Measurements from ENCODE around the gene PRSS2. TPM values are rescaled to one million over a fixed set of nuclear protein-coding genes. Genes with fewer than 3 reads are reported as not detected.
"Not testable (repeated sequence)": the region's sequence is repeated elsewhere in the genome, so short reads cannot be mapped to it uniquely, and the experiment has no call there.

Gene PRSS2
- total RNA-seq, 4 donors from 2014 or later = not detected

DNA sequence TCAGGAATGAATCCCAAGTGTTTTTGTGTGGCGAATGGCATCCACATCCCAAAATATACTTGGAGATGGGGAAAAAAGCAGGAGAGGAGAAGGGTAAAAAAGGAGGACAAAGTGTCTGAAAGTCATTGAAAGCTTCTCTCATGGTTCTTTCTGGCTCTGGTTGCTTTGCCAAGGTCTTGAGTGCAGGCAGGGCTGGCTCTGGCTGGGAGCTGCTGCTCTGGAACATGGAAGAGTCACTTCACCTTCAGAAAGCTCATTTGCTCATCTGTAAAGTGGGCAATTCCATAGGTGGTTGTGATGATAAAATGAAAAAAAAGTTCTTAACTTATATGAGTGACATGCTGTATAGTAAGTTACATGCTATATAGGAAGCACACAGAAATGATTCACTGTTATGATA is 2.9 kb upstream of the PRSS2 start:
- WGBS, 2 donors (ENCODE audit: low coverage in 1 of 2) = 67 to 100% methylated on average over 1 of the region's 1 CpG

GRCh38 chr7:142768885-142769284 is 1.9 kb upstream of the PRSS2 start:
- H3K4me3 ChIP-seq, H3K27ac ChIP-seq, ATAC-seq, H3K9me3 ChIP-seq, H3K4me1 ChIP-seq, H3K36me3 ChIP-seq: not testable (repeated sequence)
- WGBS, 2 donors (ENCODE audit: low coverage in 1 of 2) = 62 to 74% methylated on average over 3 of the region's 3 CpGs
- peaks cover 23% of the 10 kb centered on the region for H3K27me3 ChIP-seq

More for the DNA sequence above, 2.9 kb upstream of the PRSS2 start:
- no peak for TF ChIP-seq POLR2A (IDR thresholded peaks at IDR 0.05)
- TF ChIP-seq POLR2AphosphoS5 (IDR thresholded peaks at IDR 0.05) = no peak
- H3K36me3 ChIP-seq = no peaks in the 10 kb centered on the region
- H3K27me3 ChIP-seq = peaks cover 23% of the 10 kb centered on the region
- H3K4me1 ChIP-seq = no peaks in the 10 kb centered on the region
- H3K9me3 ChIP-seq = no peaks in the 10 kb centered on the region
- no peak for ATAC-seq
- H3K27ac ChIP-seq = no peak overlapping the region
- no peak overlapping the region for H3K4me3 ChIP-seq

- WGBS, 2 donors (ENCODE audit: low coverage in 1 of 2) = 47 to 67% methylated on average over 3 to 4 of the region's 5 CpGs
- no peaks in the 10 kb centered on the region for H3K4me1 ChIP-seq
- no peak for ATAC-seq
These were observed 568 bp downstream of the PRSS2 start for GRCh38 chr7:142771353-142771723.

GRCh38 chr7:142772051-142772450 is 1.3 kb downstream of the PRSS2 start:
- peaks cover 23% of the 10 kb centered on the region for H3K27me3 ChIP-seq
- H3K36me3 ChIP-seq = no peaks in the 10 kb centered on the region
- H3K4me3 ChIP-seq = no peak overlapping the region
- no peak for TF ChIP-seq EP300 (IDR thresholded peaks at IDR 0.05)
- TF ChIP-seq POLR2A (IDR thresholded peaks at IDR 0.05) = no peak
- TF ChIP-seq, protein P1, sequence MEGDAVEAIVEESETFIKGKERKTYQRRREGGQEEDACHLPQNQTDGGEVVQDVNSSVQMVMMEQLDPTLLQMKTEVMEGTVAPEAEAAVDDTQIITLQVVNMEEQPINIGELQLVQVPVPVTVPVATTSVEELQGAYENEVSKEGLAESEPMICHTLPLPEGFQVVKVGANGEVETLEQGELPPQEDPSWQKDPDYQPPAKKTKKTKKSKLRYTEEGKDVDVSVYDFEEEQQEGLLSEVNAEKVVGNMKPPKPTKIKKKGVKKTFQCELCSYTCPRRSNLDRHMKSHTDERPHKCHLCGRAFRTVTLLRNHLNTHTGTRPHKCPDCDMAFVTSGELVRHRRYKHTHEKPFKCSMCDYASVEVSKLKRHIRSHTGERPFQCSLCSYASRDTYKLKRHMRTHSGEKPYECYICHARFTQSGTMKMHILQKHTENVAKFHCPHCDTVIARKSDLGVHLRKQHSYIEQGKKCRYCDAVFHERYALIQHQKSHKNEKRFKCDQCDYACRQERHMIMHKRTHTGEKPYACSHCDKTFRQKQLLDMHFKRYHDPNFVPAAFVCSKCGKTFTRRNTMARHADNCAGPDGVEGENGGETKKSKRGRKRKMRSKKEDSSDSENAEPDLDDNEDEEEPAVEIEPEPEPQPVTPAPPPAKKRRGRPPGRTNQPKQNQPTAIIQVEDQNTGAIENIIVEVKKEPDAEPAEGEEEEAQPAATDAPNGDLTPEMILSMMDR (IDR thresholded peaks at IDR 0.05) = no peak
- no peak for TF ChIP-seq POLR2AphosphoS5 (IDR thresholded peaks at IDR 0.05)
- no peaks in the 10 kb centered on the region for H3K4me1 ChIP-seq
- no peaks in the 10 kb centered on the region for H3K9me3 ChIP-seq
- no peak for ATAC-seq
- 31 to 40% methylated on average over 2 to 5 of the region's 6 CpGs for WGBS, 2 donors (ENCODE audit: low coverage in 1 of 2)
- no peak overlapping the region for H3K27ac ChIP-seq

More at GRCh38 chr7:142771353-142771723, 568 bp downstream of the PRSS2 start:
- Histone ChIP-seq H3K4me3 (no peak overlapping the region), H3K27me3 (peaks cover 23% of the 10 kb centered on the region), H3K27ac (no peak overlapping the region), H3K36me3 (no peaks in the 10 kb centered on the region), H3K9me3 (no peaks in the 10 kb centered on the region)
- no peak for TF ChIP-seq POLR2A (IDR thresholded peaks at IDR 0.05)
- TF ChIP-seq, protein P1 (IDR thresholded peaks at IDR 0.05) = no peak
- no peak for TF ChIP-seq EP300 (IDR thresholded peaks at IDR 0.05)
- no peak for TF ChIP-seq POLR2AphosphoS5 (IDR thresholded peaks at IDR 0.05)

DNA sequence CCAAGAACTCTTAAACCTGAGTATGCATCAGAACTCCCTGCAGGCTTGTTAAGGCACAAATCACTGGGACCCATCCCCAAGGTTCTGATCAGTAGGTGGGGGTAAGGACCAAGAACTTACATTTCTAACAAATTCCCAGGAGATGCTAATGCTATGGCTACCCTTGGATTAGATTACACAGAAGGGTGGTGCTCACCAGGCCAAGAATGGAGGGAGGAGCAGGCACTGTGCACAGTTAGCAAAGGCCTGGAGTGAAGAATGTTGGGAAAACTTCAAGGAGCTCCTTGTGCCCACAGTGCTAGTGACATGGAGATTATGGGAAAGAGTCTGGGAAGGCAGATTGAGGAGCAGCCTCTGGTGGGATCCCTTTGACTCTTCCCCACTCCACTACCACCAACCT is 1.9 kb downstream of the PRSS2 start:
- H3K4me1 ChIP-seq = no peaks in the 10 kb centered on the region
- ATAC-seq = no peak
- H3K27ac ChIP-seq = no peak overlapping the region
- H3K27me3 ChIP-seq = peaks cover 23% of the 10 kb centered on the region
- TF ChIP-seq, protein P1 (IDR thresholded peaks at IDR 0.05) = no peak
- no peak for TF ChIP-seq EP300 (IDR thresholded peaks at IDR 0.05)
- TF ChIP-seq POLR2AphosphoS5 (IDR thresholded peaks at IDR 0.05) = no peak
- no peak for TF ChIP-seq POLR2A (IDR thresholded peaks at IDR 0.05)
- H3K36me3 ChIP-seq = no peaks in the 10 kb centered on the region
- H3K9me3 ChIP-seq = no peaks in the 10 kb centered on the region
- H3K4me3 ChIP-seq = no peak overlapping the region

DNA sequence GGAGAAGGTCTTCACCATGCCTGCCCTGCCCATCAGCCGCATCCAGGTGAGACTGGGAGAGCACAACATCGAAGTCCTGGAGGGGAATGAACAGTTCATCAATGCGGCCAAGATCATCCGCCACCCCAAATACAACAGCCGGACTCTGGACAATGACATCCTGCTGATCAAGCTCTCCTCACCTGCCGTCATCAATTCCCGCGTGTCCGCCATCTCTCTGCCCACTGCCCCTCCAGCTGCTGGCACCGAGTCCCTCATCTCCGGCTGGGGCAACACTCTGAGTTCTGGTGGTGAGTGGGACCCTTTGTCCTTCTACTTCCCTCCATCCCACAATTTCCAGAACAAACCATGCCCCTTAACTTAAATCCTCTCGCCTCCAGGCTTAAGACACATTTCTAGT is 2.5 kb downstream of the PRSS2 start:
- ATAC-seq = no peak
- Histone ChIP-seq H3K4me1 (no peaks in the 10 kb centered on the region), H3K27ac (no peak overlapping the region), H3K9me3 (no peaks in the 10 kb centered on the region), H3K4me3 (no peak overlapping the region), H3K27me3 (peaks cover 23% of the 10 kb centered on the region), H3K36me3 (no peaks in the 10 kb centered on the region)
- TF ChIP-seq POLR2A (IDR thresholded peaks at IDR 0.05) (no peak), POLR2AphosphoS5 (IDR thresholded peaks at IDR 0.05) (no peak), EP300 (IDR thresholded peaks at IDR 0.05) (no peak)
- TF ChIP-seq, protein P1 (IDR thresholded peaks at IDR 0.05) = no peak
- WGBS, 2 donors (ENCODE audit: low coverage in 1 of 2) = 83 to 90% methylated on average over 2 to 10 of the region's 12 CpGs

Measured in gastroesophageal sphincter (tissue), 4 donors.